Activated naive CD4-positive, alpha-beta T cell (primary cell): ENCODE measurements around the gene ZNF827.

Experiments
- DNase-seq, 4 experiments: peaks; one replicate each; lab custom pipeline; 2025; lab: John Stamatoyannopoulos, UW

ZNF827 gene

DNA sequence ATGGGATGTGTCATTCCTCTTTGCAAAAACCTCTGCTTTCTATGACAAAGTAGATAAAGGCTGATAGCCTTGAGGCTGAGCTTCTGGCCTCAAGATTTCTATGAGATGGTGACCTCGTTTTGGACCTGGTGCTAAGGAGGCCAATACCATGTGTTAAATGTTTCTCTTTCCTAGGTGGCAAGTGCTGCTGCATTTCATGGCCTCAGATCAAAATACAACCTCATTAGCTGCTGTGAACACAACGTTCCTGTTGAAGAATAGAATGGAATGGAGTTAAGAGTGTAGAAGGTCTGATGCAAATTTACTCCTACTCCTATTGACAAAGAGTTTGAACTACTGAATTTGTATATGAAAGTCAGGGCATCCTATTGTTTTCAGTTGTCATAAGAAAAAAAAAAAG, 146.6 kb downstream of the ZNF827 start:
- no peak for DNase-seq

DNA sequence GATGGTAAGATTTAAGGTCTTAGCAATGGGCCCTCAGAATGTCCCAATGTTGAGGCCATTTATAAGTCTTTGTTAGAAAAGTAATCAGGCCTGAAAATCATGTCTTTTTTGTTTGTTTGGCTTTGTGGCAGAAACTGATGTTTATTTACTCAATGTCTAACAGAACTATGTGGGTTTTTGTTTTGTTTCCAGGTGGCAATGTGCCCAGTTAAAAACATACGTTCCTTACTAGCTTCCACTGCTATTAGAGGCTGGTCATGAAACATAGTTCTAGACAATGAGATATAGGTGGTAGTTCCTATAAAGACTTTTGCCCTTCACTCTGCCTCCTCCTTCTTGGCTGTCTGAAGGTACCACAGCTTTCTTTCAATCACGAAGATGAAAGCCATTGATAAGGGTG, 149.9 kb downstream of the ZNF827 start:
- DNase-seq, result no peak

DNA sequence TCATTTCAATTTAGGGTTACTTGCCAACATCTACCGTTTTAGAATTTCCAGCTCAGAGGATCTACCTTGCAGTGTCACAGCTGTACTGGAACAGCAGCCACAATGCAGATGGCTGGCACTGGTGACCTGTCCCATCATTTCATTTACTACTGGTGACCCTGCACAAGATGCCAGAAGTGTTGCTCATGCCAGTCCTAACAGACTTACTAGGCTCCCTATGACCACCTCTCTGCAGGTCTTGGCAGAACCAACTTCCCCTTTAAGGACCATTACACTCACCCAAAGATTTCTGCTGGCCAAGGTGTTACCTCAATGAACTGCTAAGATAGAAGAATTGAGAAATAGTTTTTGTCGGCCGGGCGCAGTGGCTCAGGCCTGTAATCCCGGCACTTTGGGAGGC, 151.8 kb downstream of the ZNF827 start:
- DNase-seq, result no peak

DNA sequence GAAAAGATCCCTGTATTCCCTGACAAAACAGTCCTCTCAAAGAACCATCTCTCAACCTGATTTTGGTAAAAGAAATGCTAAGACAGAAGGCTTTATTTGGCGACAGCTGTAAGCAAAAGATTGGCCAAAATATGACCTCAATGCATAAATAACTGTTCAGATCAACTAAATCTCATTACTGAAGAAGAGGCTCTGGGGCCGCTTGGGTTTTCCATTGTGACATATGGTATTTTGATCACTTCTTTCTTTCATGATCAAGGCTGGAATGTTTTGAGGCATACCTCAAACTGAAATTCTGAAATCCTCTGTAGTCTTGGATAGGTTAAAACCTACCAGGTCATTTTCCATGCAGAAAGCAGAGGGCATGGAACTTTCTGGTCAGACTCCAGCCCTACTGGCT, 152.4 kb downstream of the ZNF827 start:
- DNase-seq, result no peak

DNA sequence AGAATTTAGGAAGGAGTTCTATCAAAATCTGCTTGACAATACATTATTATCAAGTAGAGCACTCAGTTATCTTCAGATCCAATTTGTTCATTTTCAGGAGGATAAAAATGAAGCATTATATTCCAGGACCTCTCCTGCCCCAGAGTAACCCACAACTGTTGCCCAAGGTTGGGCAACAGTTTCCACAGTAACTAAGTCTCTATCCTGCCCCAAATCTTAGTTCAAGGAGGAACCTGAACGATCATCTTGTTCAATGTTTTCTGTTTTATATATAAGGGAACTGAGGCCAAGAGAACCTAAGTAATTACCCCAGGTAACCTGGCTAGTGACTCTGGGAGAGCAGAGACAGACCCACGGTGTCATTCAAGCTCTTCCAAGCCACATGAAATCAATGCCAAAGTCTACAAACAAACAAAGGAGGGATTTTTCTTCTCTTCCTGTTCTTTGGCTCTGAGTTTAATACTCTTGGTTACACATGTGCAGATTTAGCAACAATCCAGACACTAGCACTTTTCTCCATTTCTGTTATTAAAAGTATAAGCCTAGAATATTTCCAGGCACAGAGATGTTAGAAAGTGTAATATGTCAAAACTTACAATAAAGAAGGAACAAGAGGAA, 153.1 kb downstream of the ZNF827 start:
- DNase-seq, result no peak

DNA sequence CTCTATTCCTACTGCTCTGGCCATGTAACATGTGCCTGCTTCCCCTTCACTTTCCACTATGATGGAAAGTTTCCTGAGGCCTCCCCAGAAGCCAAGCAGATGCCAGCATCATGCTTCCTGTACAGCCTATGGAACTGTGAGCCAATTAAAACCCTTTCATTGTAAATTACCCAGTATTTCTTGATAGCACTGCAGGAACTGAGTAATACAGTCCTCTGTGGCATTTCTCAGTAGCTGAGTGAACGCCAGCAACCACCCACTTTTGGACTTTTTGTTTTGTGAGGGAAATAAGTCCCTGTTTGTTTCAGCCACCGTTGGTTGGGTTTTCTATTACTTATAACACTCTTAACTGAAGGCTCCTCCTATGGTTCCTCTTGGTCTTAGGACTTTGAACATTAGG, 154.6 kb downstream of the ZNF827 start:
- DNase-seq, result no peak

DNA sequence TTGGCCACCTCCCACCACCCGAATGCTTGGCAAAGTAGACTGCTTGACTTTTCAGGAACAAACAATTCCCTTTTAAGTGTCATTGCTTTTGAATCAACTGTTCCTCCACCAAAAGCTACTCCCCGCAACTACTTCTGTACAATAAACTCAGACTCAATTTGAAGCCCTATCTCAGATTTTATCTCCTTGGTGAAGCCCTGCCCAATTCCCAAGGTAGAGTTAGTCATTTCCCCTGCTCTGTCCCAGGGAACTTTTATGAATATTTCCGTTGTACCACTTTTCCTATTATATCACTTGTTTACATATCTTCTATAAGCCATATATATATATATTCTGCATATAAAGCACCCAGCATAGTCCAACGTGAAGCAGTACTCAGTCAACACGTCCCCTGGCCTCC, 155.9 kb downstream of the ZNF827 start:
- DNase-seq, result no peak

DNA sequence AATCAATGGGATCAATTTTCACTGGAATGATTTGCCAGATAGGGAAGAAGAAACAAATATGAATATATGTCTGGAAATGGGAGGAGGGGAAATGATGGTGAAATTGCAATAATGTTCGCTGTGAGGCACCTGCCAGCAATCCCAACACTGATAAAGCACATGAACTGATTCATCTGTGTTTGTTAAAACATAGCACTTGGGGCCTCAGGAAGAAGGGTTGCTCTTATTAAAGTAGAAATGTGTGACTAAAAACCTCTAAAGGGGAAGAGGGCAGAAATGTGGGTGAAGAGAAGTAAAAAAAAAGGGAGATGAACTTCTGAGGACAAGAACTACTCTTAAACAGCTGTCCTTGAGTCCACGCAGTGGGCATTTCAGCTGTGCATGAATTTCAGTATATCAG, 157.3 kb downstream of the ZNF827 start:
- DNase-seq, result no peak

DNA sequence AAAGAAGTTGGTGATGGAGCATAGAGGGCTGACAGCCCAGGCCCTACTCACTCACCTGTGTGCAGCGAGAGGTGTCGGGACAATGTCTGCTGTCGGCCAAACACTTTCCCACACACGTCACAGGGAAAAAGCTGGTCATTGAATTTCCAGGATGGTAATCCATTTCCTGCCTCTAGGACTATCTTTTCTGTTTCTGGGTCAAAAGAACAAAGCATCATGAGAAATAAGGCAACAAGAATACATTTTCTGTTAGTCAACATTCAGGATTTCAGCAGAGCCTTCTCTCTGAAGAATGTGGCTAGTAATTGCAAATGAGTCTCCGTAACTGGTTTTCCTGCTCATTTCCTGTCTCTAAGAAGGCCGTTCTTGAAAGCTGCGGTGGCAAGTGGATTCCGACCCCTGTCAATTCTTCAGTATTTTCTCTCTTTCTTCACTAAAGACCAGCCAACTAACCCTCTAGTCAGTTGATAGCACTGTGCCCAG, 159.3 kb downstream of the ZNF827 start:
- DNase-seq, result no peak

DNA sequence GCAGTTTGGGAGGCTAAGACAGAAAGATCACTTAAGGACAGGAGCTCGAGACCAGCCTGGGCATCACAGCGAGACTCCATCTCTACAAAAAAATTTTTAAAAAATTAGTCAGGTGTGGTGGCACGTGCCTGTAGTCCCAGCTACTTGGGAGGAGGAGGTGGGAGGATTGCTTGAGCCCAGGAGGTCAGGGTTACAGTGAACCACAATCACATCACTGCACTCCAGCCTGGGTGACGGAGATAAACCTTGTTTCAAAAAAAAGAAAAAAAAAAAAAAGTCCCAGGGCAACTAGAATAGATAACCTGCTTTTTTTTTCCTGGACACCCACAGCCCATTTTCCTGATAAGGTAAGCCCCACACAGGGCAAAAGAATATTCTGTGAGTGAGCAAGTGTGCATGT, 162.4 kb downstream of the ZNF827 start:
- DNase-seq, result no peak

DNA sequence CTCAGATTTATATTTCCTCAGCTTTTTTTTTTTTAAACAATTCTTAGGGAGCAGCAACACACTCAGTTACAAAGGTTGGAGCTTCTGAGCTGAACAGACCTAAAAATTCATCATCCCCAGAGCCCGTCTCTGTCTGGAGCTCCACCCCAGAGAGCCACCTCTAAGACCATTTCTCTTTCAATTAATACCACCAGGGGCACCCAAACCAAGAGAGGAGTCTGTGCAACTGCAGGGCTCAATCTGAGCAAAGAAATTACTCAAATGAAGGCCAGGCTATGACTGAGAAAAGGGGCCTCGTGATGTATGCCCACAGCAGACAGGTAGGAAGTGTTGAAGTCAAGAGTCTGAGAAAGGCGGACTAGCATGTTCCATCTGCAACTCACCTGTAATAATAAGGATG, 163.2 kb downstream of the ZNF827 start:
- DNase-seq, result no peak

DNA sequence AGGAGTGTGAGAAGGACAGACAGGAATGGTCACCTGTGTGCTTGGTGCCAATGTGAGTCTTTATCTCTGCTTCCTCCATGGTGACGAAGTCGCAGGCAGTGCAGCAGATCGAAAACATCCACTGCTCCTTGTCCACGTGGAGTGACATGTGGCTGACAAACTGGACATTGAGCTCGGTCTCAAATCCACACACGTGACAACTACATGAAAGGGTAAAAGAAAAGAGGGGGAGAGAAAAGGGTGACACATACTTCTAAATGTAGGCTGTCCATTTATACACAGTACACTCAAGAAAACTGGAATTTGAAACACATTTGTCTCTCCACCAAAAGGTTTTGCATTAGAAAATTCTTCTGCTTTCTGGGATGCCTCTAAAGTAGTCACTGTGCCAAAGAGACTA, 164.2 kb downstream of the ZNF827 start:
- DNase-seq, result no peak

DNA sequence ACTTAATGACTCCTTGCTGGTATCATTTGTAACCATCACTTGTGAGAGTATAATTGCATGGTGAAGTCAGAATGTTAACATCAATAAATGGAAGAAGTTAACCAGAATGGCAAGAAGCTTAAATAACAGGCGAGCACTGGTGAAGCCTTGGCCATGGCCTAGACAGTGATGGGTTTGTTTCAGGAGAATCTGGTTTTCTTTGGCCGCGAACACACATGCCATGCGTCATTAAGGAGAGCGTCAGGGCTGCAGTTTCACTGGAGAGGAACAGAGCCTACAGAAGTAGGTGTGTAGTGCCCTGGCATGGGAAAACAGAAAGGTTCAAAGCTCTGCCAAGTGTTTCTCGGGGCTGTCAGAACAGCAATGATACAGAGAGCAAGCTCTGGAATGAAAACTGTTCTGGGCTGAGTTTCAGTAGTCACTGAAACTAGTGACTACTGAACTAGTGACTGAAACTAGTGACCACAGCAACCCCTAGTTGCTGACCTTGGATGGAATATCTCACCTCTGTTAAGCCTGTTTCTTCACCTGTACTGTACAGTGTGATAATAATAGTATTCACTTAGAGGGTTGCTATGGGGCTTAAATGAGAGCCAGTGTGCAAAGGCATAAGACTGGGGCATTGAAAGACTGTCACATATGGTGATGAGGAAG, 164.9 kb downstream of the ZNF827 start:
- no peak for DNase-seq

DNA sequence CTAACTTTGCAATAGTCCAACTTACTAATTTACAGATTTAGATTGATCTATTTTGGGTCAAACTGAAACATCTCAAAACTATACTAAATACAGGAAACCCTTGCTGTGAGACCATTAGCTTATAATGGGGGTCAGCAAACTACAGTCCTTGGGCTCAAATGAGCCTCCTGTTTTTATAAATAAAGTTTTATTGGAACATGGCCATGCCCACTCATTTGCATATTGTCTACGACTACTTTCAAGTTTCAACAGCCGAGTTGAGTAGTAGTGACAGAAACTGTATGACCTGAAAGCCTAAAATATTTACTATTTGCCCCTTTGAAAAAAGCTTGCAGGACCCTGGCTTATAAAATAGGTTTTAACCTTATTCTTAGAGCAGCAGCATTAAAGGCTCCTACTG, 166.3 kb downstream of the ZNF827 start:
- DNase-seq, result no peak

DNA sequence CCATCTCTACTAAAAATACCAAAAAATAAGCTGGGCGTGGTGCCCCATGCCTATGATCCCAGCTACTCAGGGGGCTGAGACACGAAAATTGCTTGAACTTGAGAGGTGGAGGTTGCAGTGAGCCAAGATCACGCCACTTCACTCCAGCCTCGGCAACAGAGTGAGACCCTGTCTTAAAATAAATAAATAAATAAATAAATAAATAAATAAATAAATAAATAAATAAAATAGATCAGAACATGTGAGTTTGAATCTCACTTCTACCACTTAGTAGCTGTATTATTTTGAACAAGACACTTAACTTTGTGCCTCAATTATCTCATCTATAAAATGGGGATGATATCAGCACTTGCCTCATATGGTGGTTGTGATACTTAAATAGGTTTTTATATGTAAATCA, 168.5 kb downstream of the ZNF827 start:
- DNase-seq, result no peak

DNA sequence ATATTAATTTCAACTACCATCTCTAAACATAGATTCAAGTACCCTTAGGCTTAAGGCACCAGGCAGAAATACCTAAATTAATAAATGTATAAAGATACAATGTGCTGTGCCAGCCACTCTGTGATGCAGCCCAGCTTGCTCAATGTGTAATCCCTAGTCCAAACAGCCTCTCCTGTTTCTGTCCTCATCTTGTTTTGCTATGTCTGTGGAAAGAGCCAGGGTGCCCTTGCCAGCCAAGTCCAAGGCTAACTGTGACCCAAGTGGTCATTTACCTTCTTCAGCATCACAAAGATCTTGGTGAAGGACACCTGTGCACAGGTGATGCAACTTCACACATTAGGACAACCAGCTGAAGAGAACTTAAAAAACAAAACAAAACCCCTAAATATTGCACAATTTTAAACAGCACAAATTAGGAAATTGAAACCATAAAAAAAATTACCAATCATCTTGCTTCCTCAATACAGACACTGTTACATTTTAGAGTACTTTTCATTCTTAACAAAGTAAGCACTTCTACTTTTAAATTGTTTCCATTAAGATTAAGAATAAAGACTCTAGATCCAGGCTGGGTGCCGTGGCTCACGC, 169.1 kb downstream of the ZNF827 start:
- DNase-seq, result no peak

DNA sequence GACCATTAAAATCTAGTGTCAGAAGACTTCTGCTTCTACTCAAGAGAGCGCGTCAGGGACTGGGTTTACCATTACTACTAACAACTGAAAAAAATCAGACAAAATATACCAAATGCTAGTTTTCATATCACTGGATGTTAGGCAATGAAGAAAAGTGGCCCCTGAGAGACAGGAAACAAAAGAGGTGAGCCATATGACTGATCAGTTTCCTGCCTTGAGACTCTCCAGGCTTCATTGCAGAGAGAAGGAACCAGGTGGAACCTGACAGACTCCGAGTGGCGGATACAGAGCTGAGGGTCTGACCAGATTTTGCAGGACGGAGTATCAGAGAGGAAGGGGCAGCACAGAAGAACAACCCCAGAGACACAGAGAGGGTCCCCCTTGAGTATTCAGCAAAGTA, 172.3 kb downstream of the ZNF827 start:
- DNase-seq, result no peak

DNA sequence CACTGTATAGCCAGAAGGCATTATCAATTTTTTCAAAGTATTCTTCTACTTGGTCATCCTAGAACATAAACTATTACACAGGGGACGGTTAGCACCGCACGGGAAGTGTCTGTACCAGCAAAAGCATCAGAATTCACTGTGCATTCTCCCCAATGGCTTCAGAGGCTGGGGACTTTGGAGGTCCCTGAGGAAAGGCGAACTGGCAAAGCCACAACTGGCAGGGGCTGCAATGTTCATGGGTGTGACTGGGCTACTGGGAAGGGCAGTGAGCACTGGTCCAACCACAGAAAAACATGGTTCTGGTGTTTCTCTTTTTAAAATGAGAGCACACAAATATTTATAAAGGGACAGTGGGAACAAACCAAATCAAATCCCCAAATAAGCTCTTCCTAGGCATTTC, 175.2 kb downstream of the ZNF827 start:
- no peak for DNase-seq

DNA sequence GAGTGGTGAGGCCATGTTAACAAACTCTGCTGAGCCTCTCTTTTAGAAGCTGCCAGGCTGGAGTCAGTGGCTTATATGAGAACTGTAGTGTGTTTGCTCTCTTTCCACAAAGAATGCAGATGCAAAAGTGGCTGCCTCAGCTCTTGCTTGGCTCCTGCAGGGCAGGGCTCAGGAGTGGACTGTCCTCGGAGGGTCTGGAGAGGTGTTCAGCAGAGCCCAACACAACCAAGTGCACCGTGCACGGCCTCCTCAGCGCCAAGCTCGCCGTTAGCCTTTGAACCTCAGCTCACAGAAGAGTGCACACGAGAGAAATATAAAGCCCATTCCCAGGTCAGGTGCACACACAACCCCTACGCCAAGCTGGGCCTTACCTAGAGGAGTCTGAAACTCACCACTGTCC, 175.9 kb downstream of the ZNF827 start:
- no peak for DNase-seq

DNA sequence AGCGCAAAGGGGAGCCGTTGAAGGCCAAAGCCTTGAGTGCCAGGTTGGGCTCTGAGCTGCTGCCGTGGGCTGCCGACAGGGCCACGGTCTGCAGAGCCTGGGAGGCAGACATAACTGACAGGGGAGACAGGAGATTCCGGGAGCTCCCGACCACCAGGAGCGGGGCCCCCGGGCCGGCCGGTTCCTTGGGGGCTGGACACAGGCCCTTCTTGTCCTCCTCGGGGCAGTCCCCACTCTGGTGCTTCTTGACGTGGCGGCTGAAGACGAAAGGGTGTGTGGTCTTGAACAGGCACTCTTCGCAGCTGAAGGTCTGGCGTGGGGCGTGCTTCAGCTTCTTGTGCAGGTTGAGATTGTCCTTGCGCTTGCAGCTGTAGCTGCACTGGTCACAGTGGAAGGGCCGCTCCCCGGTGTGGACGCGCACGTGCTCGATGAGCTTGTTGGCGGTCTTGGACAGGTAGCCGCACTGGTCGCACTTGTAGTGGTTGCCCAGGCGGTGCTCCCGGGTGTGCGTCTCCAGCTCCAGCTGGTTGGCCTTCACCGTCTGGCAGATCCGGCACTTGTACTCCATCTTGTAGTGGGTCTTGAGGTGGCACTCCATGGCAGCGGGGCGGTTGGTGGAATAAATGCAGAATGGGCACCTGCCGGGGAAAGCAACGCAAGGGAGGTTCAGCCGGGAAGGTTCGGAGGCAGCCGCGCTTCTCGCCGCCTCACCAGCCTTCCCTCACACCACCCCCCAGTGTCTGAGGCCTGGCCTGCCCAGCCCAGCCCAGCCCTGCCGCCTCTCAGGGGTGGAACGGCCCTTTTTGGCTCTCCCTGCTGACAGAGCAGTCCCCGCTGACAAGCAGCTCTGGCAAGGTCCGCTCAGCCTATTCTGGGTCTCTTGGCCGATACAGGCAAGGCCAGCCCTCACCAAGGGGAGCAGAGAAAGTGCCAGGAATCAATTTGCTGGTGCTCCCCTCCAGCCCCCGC, 177.4 kb downstream of the ZNF827 start:
- DNase-seq, result no peak

DNA sequence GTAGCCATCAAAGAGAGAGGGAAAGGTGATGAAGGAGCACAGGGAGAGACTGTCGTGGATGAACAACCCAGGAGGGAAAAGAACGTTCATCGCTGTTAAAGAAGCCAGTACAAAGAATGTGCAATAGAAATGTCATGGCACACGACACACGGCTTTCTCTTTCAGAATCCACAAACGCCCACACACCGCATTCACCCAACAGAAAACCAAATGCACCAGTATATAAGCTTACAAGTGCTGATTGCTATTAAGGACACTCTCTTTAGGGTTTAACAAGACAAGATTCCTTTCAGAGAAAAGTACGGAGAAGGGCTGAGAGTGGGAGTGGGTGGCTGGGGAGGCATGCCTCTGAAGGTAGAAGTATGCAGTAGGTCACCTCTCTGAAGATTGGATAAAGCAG, 178.4 kb downstream of the ZNF827 start:
- DNase-seq, result no peak

DNA sequence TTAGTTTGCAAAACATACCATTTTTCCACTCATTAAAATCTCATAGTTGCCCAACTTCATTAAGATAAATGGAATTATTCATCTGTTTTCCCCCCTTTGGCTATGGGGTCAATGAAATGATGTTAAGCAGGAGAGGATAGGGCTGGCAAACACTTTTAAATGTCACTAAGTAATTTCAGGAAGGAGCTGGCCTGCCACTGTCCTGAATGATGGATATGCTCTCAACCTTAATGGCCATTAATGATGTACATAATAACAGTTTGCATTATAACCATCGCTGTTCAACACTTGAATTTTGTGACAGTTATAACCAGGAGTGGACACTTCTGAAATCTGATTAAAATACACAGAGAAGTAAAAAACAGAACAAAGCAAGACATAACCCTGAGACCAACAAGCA, 181.4 kb downstream of the ZNF827 start:
- no peak for DNase-seq

DNA sequence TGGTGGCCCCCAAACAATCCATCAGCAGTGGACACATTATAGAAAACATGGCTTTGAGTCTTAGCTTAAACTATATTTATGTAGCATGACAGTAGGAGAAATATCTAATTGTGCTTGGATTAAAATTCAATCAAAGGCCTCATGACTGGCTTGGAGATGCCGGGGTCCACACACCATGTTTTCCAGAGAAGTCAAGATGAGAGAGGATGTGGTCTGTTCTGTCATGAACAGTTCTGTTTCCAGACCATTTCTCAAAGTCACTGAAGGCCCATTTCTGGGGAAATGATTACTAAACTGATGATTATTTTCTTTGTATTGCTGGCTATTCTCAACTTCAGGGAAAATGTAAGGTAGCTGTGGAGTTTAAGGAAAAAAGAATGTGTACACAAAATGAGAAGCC, 182.4 kb downstream of the ZNF827 start:
- DNase-seq, result no peak
